H1 (cell line): ENCODE measurements around the gene C1orf21. TPM values are rescaled to one million over a fixed set of nuclear protein-coding genes. Genes with fewer than 3 reads are reported as not detected.

Source experiments
- CTCF ChIA-PET: fragments of 300-600 bp; sonication (Branson Sonifier 250); formaldehyde crosslinking; loops from one replicate; lab custom pipeline; 2021; ENCODE audit not compliant: partially characterized antibody; lab: Charles Lee
- POLR2A ChIA-PET: fragments of 300-600 bp; sonication (Branson Sonifier 250); formaldehyde crosslinking; loops from one replicate; lab custom pipeline; 2021; ENCODE audit warnings: inconsistent platforms; ENCODE audit not compliant: partially characterized antibody; lab: Charles Lee
- DNase-seq, 2 experiments: peaks; one replicate each; pipeline versions ENCODE4 v3.0.0 to v3.0.0-alpha.2; 2010 to 2022; ENCODE audit warnings: low spot score in 2 of 2, low read depth in 1 of 2, mixed read lengths in 1 of 2
- FAIRE-seq: peaks from 2 replicates; lab custom pipeline; 2011; peaks lifted over from hg19 to GRCh38; lab: Jason Lieb, UNC
- H2AFZ ChIP-seq: 2 replicates; pipeline ENCODE4 v1.8.1; 2012; ENCODE audit warnings: low read length, inconsistent platforms
- H2AK5ac ChIP-seq: 2 replicates; pipeline ENCODE4 v1.6.1; 2013; ENCODE audit warnings: low read depth, low read length
- H2BK120ac ChIP-seq: replicated peaks from 2 replicates; pipeline ENCODE3; 2013; ENCODE audit warnings: low read depth, low read length, inconsistent platforms
- H2BK12ac ChIP-seq: 2 replicates; pipeline ENCODE4 v1.6.1; 2013; ENCODE audit warnings: low read depth, low read length
- H2BK15ac ChIP-seq: 2 replicates; pipeline ENCODE4 v1.6.1; 2013; ENCODE audit warnings: low read length
- H2BK20ac ChIP-seq: 2 replicates; pipeline ENCODE4 v1.6.1; 2013; ENCODE audit warnings: low read length
- H2BK5ac ChIP-seq: 2 replicates; pipeline ENCODE4 v1.6.1; 2013; ENCODE audit warnings: low read depth, low read length
- H3K14ac ChIP-seq: 2 replicates; pipeline ENCODE4 v1.6.1; 2013; ENCODE audit warnings: inconsistent platforms; ENCODE audit not compliant: insufficient read length
- H3K18ac ChIP-seq: 2 replicates; pipeline ENCODE4 v1.6.1; 2013; ENCODE audit warnings: low read length; ENCODE audit errors: extremely low read depth
- H3K23ac ChIP-seq: 2 replicates; pipeline ENCODE4 v1.6.1; 2013; ENCODE audit warnings: inconsistent platforms; ENCODE audit not compliant: insufficient read length
- H3K23me2 ChIP-seq: 2 replicates; pipeline ENCODE4 v1.6.1; 2013; ENCODE audit warnings: low read depth, low read length
- H3K27ac ChIP-seq: 2 replicates; pipeline ENCODE4 v1.6.1; 2011; ENCODE audit warnings: low read depth, low read length, inconsistent platforms
- H3K27me3 ChIP-seq, 4 experiments: replicated peaks in 1 of 4; 1 replicate in 1 of 4; 2 replicates in 3 of 4; pipeline versions ENCODE4 v1.6.1 to v1.8.1; 2011 to 2013; ENCODE audit warnings: low read length in 3 of 4, mild to moderate bottlenecking in 3 of 4, inconsistent platforms in 2 of 4, mixed read lengths in 2 of 4, moderate library complexity in 1 of 4; ENCODE audit not compliant: control insufficient read depth in 3 of 4, insufficient read depth in 3 of 4; ENCODE audit errors: extremely low read depth in 1 of 4
- H3K36me3 ChIP-seq, 4 experiments: 2 replicates each; pipeline versions ENCODE4 v1.6.1 to v1.8.1; 2011 to 2013; ENCODE audit warnings: mild to moderate bottlenecking in 4 of 4, low read length in 3 of 4, moderate library complexity in 2 of 4, control low read depth in 1 of 4, inconsistent platforms in 1 of 4; ENCODE audit not compliant: insufficient read depth in 4 of 4, control insufficient read depth in 2 of 4
- H3K4ac ChIP-seq: replicated peaks from 2 replicates; pipeline ENCODE3; 2013; ENCODE audit warnings: low read length, low read depth, mixed read lengths, inconsistent platforms; ENCODE audit not compliant: insufficient read length
- H3K4me1 ChIP-seq, 4 experiments: replicated peaks in 1 of 4; 1 replicate in 1 of 4; 2 replicates in 3 of 4; pipeline versions ENCODE4 v1.6.1 to v1.8.1; 2011 to 2013; ENCODE audit warnings: low read length in 3 of 4, inconsistent platforms in 2 of 4, mixed read lengths in 1 of 4; ENCODE audit not compliant: insufficient read depth in 4 of 4, control insufficient read depth in 3 of 4
- H3K4me2 ChIP-seq, 2 experiments: 2 replicates each; pipeline versions ENCODE4 v1.6.1 to v1.8.1; 2011 to 2013; ENCODE audit warnings: low read depth in 2 of 2, low read length in 2 of 2, control low read depth in 1 of 2, inconsistent platforms in 1 of 2, mild to moderate bottlenecking in 1 of 2; ENCODE audit not compliant: insufficient read depth in 1 of 2
- H3K4me3 ChIP-seq, 4 experiments: fragments of 200-600, 300-600 bp in 1 of 4; sonication (generic), shearing (Covaris generic), sonication (Bioruptor Twin) in 1 of 4; 2 replicates each; pipeline versions ENCODE4 v1.5.1 to v1.8.1; 2011 to 2016; ENCODE audit warnings: low read length in 4 of 4, low read depth in 3 of 4, control low read depth in 2 of 4, inconsistent platforms in 2 of 4, mild to moderate bottlenecking in 2 of 4, mixed read lengths in 1 of 4, moderate library complexity in 1 of 4; ENCODE audit not compliant: insufficient read depth in 2 of 4; ENCODE audit errors: extremely low read depth in 1 of 4
- H3K56ac ChIP-seq: replicated peaks from 2 replicates; pipeline ENCODE3; 2013; ENCODE audit warnings: low read depth, mild to moderate bottlenecking, mixed read lengths, low read length, inconsistent platforms; ENCODE audit not compliant: insufficient read length
- H3K79me1 ChIP-seq: 2 replicates; pipeline ENCODE4 v1.6.1; 2013; ENCODE audit warnings: low read depth, low read length, control low read depth
- H3K79me2 ChIP-seq, 2 experiments: 2 replicates each; pipeline versions ENCODE4 v1.6.1 to v1.8.1; 2012 to 2013; ENCODE audit warnings: low read length in 2 of 2, mild to moderate bottlenecking in 2 of 2, inconsistent platforms in 1 of 2; ENCODE audit not compliant: insufficient read depth in 2 of 2, control insufficient read depth in 1 of 2
- H3K9ac ChIP-seq, 4 experiments: replicated peaks in 1 of 4; 1 replicate in 1 of 4; 2 replicates in 3 of 4; pipeline versions ENCODE4 v1.6.1 to v1.8.1; 2011 to 2013; ENCODE audit warnings: low read depth in 3 of 4, low read length in 3 of 4, control low read depth in 2 of 4, mild to moderate bottlenecking in 2 of 4, moderate library complexity in 2 of 4, inconsistent platforms in 1 of 4; ENCODE audit errors: extremely low read depth in 1 of 4
- H3K9me3 ChIP-seq, 2 experiments: 2 replicates each; pipeline versions ENCODE4 v1.6.1 to v1.8.1; 2012 to 2013; ENCODE audit warnings: mild to moderate bottlenecking in 2 of 2, moderate library complexity in 2 of 2, control low read depth in 1 of 2, inconsistent platforms in 1 of 2, low read depth in 1 of 2, low read length in 1 of 2, mixed read lengths in 1 of 2; ENCODE audit not compliant: insufficient read depth in 2 of 2
- H4K20me1 ChIP-seq, 2 experiments: replicated peaks in 1 of 2; 2 replicates each; pipeline versions ENCODE3 to v1.8.1; 2011 to 2013; ENCODE audit warnings: inconsistent platforms in 2 of 2, low read length in 2 of 2, mild to moderate bottlenecking in 1 of 2; ENCODE audit not compliant: insufficient read depth in 2 of 2, control insufficient read depth in 1 of 2
- H4K5ac ChIP-seq: 2 replicates; pipeline ENCODE4 v1.6.1; 2013; ENCODE audit warnings: low read length, low read depth, mixed read lengths, inconsistent platforms; ENCODE audit not compliant: insufficient read length
- H4K8ac ChIP-seq: 2 replicates; pipeline ENCODE4 v1.8.0; 2013; ENCODE audit warnings: mild to moderate bottlenecking, moderate library complexity, low read length, inconsistent platforms; ENCODE audit not compliant: insufficient read depth; ENCODE audit errors: extremely low read depth
- H4K91ac ChIP-seq: replicated peaks from 2 replicates; pipeline ENCODE3; 2013; ENCODE audit warnings: low read length, mixed read lengths, inconsistent platforms; ENCODE audit not compliant: insufficient read length
- BRCA1 ChIP-seq: IDR thresholded peaks from 2 replicates; pipeline ENCODE4 v1.6.1; 2012; ENCODE audit warnings: low read depth, low read length, improper control_type of control experiment
- CHD1 ChIP-seq: IDR thresholded peaks from 2 replicates; pipeline ENCODE4 v1.6.1; 2012; ENCODE audit warnings: low read depth, low read length, improper control_type of control experiment
- CTCF ChIP-seq, 3 experiments: IDR thresholded peaks; 1 replicate in 2 of 3; 2 replicates in 1 of 3; pipeline versions ENCODE4 v1.5.1 to v1.6.1; 2011; ENCODE audit warnings: low read length in 3 of 3, mild to moderate bottlenecking in 3 of 3, inconsistent platforms in 2 of 3, low read depth in 1 of 3, moderate library complexity in 1 of 3; ENCODE audit not compliant: insufficient read depth in 1 of 3; ENCODE audit errors: control extremely low read depth in 1 of 3
- KDM4A ChIP-seq: IDR thresholded peaks from one replicate; pipeline ENCODE4 v1.7.1; 2012; ENCODE audit warnings: low read depth, mild to moderate bottlenecking, moderate library complexity, low read length, inconsistent platforms; ENCODE audit not compliant: severe bottlenecking
- KDM5A ChIP-seq: fragments of 200-600 bp; IDR thresholded peaks from 2 replicates; pipeline ENCODE4 v1.7.1; 2012; ENCODE audit warnings: mild to moderate bottlenecking, low read length, inconsistent platforms, mixed read lengths
- MAFK ChIP-seq: IDR thresholded peaks from 2 replicates; pipeline ENCODE4 v1.6.1; 2012; ENCODE audit warnings: low read depth, mild to moderate bottlenecking, improper control_type of control experiment, low read length
- PHF8 ChIP-seq: fragments of 200-600 bp; sonication (generic); conservative IDR thresholded peaks from 2 replicates; pipeline ENCODE4 v1.7.1; 2012; ENCODE audit warnings: low read depth, mild to moderate bottlenecking, inconsistent platforms, low read length, moderate library complexity
- SIRT6 ChIP-seq: IDR thresholded peaks from one replicate; pipeline ENCODE4 v1.7.1; 2012; ENCODE audit warnings: low read length, inconsistent platforms
- TAF1 ChIP-seq: IDR thresholded peaks from 2 replicates; pipeline ENCODE4 v1.6.1; 2011; ENCODE audit warnings: mild to moderate bottlenecking, low read depth, low read length
- TCF12 ChIP-seq: IDR thresholded peaks from 2 replicates; pipeline ENCODE4 v1.6.1; 2011; ENCODE audit warnings: low read depth, mild to moderate bottlenecking, low read length
- WGBS, 2 experiments: shearing (Covaris generic) in 1 of 2; methylation state at CpG; one replicate each; pipeline versions ENCODE4 v1.1.6 to v1.1.7; 2013 to 2015; ENCODE audit warnings: low lambda C conversion rate in 2 of 2, mixed read lengths in 2 of 2, inconsistent platforms in 1 of 2, low coverage in 1 of 2, missing lambda C conversion rate in 1 of 2; ENCODE audit not compliant: insufficient replicate concordance in 2 of 2, insufficient coverage in 1 of 2, insufficient read length in 1 of 2; ENCODE audit errors: extremely low coverage in 1 of 2, missing lambda C conversion rate in 1 of 2; 5-methylcytosine and 5-hydroxymethylcytosine counted together
- polyA plus RNA-seq, 7 experiments: library from polyadenylated mRNA; depleted of rRNA in 3 of 7; stranded (reverse) in 5 of 7; unstranded in 2 of 7; fragments of >200 nt in 5 of 7; fragments of 200-250 nt in 2 of 7; gene quantifications; 1 replicate in 5 of 7; 2 replicates in 1 of 7; 4 replicates in 1 of 7; pipeline versions ENCODE4 v1.2.1 to v1.2.3, GENCODE V29; 2011 to 2013; ENCODE audit warnings: missing spikeins in 2 of 7, mixed read lengths in 2 of 7
- total RNA-seq: library from RNA; stranded (reverse); fragmentation: NEBNext Ultra II Directional; extraction: Animal tissue kit (Norgen Biotek cat#: 25700); gene quantifications from 2 replicates; pipeline ENCODE4 v1.2.1, GENCODE V29; 2021

Gene C1orf21
- total and polyA plus RNA-seq, 2 of the 8 experiments (the other 6 are each of a cell fraction or from before 2014, with no cell fraction given) = 16.6 to 51.0 TPM

DNA sequence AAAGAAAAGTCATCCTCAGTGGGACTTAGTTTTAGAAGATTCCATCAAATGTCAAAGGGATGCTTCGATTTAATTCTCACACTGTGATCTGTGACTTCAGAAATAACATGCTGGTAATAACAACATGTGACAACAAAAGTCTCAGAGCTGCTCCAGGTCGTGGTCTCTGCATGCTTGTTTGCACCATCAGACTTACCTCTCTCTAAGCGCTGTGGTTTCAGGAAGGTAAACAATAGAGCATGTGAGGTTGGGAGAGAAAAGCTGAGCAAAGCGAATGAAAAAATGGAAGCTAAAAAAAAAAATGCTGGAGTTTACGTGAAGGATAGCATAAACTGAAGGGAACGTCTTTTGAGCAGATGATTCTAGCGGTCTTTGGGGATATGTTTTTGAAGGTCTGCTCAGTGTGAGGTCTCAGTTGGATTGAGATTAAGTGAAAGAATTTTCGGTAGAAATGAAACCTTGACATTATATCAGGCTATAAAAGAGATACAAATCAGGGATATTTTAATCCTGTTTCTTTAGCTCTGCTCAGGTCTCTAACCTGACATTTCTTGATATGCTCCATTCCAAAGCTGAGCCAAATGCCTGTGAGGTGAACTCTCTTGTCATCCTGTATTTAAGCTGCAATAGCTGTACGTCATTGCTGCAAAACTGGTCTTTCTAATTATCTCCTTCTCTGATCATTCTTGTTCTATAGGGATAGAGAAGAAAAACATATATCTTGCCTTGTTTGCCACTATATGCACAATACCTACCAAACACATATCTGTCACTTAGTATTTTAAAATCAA, 86.5 kb downstream of the C1orf21 start:
- no peak overlapping the region for H3K14ac ChIP-seq
- 79% methylated on average over 9 of the region's 9 CpGs; no CpG with 5 or more reads in 1 of the 2 experiments for WGBS, 2 experiments
- H3K4me3 ChIP-seq = no peak overlapping the region
- no peak overlapping the region for H4K8ac ChIP-seq
- no peak overlapping the region for H2BK15ac ChIP-seq
- H4K5ac ChIP-seq = no peak overlapping the region
- ChIA-PET POLR2A (no interaction called here), CTCF (interaction anchor here (0.6 to 0.9 kb wide), 3 partner anchors 11 to 1040 kb away, joined by 3 read pairs; no protein-coding TSS in a partner anchor)
- H3K23ac ChIP-seq = no peak overlapping the region
- no peak overlapping the region for H3K56ac ChIP-seq
- peaks cover 0 to 2% of the 10 kb centered on the region in 2 experiments for H4K20me1 ChIP-seq
- H2BK20ac ChIP-seq = no peak overlapping the region
- no peaks in the 10 kb centered on the region; a peak in 3 of 7 replicates for H3K4me1 ChIP-seq
- no peak overlapping the region for H3K27ac ChIP-seq
- H3K9me3 ChIP-seq = no peaks in the 10 kb centered on the region
- no peak overlapping the region for H3K4me2 ChIP-seq
- no peak overlapping the region for H4K91ac ChIP-seq
- no peak overlapping the region for H2AFZ ChIP-seq
- H3K9ac ChIP-seq = no peak overlapping the region
- peaks cover 0 to 14% (median 0%) of the 10 kb centered on the region in 4 experiments; a peak in 3 of 8 replicates for H3K36me3 ChIP-seq
- FAIRE-seq (no peak), DNase-seq (no peak)
- no peak overlapping the region for H2BK120ac ChIP-seq
- H3K23me2 ChIP-seq = no peaks in the 10 kb centered on the region; the same call in 1 of the 2 replicates
- H2BK12ac ChIP-seq = no peak overlapping the region
- H3K4ac ChIP-seq = no peak overlapping the region
- no peaks in the 10 kb centered on the region; the same call in 1 of the 2 replicates for H3K79me1 ChIP-seq
- H2AK5ac ChIP-seq = no peak overlapping the region
- H3K27me3 ChIP-seq = peaks cover 0 to 2% (median 0%) of the 10 kb centered on the region in 4 experiments; a peak in 1 of 7 replicates
- peaks cover 0 to 60% of the 10 kb centered on the region in 2 experiments; a peak in 3 of 4 replicates for H3K79me2 ChIP-seq
- H2BK5ac ChIP-seq = no peak overlapping the region
- H3K18ac ChIP-seq = no peak overlapping the region
- TF ChIP-seq KDM5A (no peak), TAF1 (no peak), CHD1 (no peak), SIRT6 (no peak), CTCF (IDR thresholded peaks at IDR 0.05; ENCODE audit: control extremely low read depth in 1 of 3, insufficient read depth in 1 of 3, low read depth in 1 of 3, low read length in 3 of 3) (no peak), PHF8 (no peak), TCF12 (no peak), KDM4A (no peak), MAFK (no peak), BRCA1 (no peak)
